Glutamatergic neuron (in vitro differentiated cells): ENCODE measurements around the gene BTBD1. TPM values are rescaled to one million over a fixed set of nuclear protein-coding genes. Genes with fewer than 3 reads are reported as not detected.

Experiments
- DNase-seq: peaks from one replicate; pipeline ENCODE4 v3.0.0; 2022
- H3K27ac Mint-ChIP-seq: one replicate; pipeline ENCODE4 v1.8.0; 2020; ENCODE audit warnings: mild to moderate bottlenecking, mixed read lengths, inconsistent platforms; ENCODE audit not compliant: unreplicated experiment
- H3K27me3 Mint-ChIP-seq: one replicate; pipeline ENCODE4 v1.8.0; 2020; ENCODE audit warnings: mild to moderate bottlenecking, moderate library complexity, mixed read lengths, inconsistent platforms; ENCODE audit not compliant: unreplicated experiment
- H3K36me3 Mint-ChIP-seq: one replicate; pipeline ENCODE4 v1.8.0; 2020; ENCODE audit warnings: mild to moderate bottlenecking, mixed read lengths, inconsistent platforms; ENCODE audit not compliant: unreplicated experiment
- H3K4me1 Mint-ChIP-seq: one replicate; pipeline ENCODE4 v1.8.0; 2020; ENCODE audit warnings: mild to moderate bottlenecking, low read depth, mixed read lengths, inconsistent platforms; ENCODE audit not compliant: unreplicated experiment
- H3K4me3 Mint-ChIP-seq: one replicate; pipeline ENCODE4 v1.8.0; 2020; ENCODE audit warnings: mild to moderate bottlenecking, mixed read lengths, inconsistent platforms; ENCODE audit not compliant: unreplicated experiment
- H3K9me3 Mint-ChIP-seq: one replicate; pipeline ENCODE4 v1.8.0; 2020; ENCODE audit warnings: mild to moderate bottlenecking, moderate library complexity, mixed read lengths, inconsistent platforms; ENCODE audit not compliant: unreplicated experiment
- CTCF ChIP-seq: fragments of 200-600 bp; sonication (generic); IDR thresholded peaks from one replicate; pipeline ENCODE4 v1.5.0; 2021; ENCODE audit not compliant: partially characterized antibody, unreplicated experiment
- total RNA-seq: library from RNA; stranded (reverse); fragmentation: NEBNext Ultra II Directional; extraction: Animal tissue kit (Norgen Biotek cat#: 25700); gene quantifications from one replicate; pipeline ENCODE4 v1.2.1, GENCODE V29; 2021; ENCODE audit not compliant: unreplicated experiment

The BTBD1 gene
- total RNA-seq, 1 donor from 2014 or later: 41.9 TPM

GRCh38 chr15:83062768-83063180 lies 4.3 kb downstream of the BTBD1 start:
- no peaks in the 10 kb centered on the region for H3K36me3 Mint-ChIP-seq
- peaks cover 5% of the 10 kb centered on the region for H3K4me1 Mint-ChIP-seq
- no peak overlapping the region for H3K4me3 Mint-ChIP-seq
- no peak for TF ChIP-seq CTCF
- H3K27me3 Mint-ChIP-seq: no peaks in the 10 kb centered on the region
- no peak for DNase-seq
- no peak overlapping the region for H3K27ac Mint-ChIP-seq
- no peaks in the 10 kb centered on the region for H3K9me3 Mint-ChIP-seq

- no peak overlapping the region for H3K4me3 Mint-ChIP-seq
- H3K36me3 Mint-ChIP-seq: no peaks in the 10 kb centered on the region
- no peaks in the 10 kb centered on the region for H3K9me3 Mint-ChIP-seq
- no peak overlapping the region for H3K27ac Mint-ChIP-seq
- H3K4me1 Mint-ChIP-seq: peaks cover 5% of the 10 kb centered on the region
- no peak for DNase-seq
- H3K27me3 Mint-ChIP-seq: no peaks in the 10 kb centered on the region
- no peak for TF ChIP-seq CTCF
Measured at GRCh38 chr15:83061680-83062079, 5.4 kb downstream of the BTBD1 start.

GRCh38 chr15:83057696-83058376 lies 9.2 kb downstream of the BTBD1 start:
- H3K27me3 Mint-ChIP-seq: no peaks in the 10 kb centered on the region
- no peaks in the 10 kb centered on the region for H3K4me1 Mint-ChIP-seq

GRCh38 chr15:83057002-83057401 lies 10.1 kb downstream of the BTBD1 start:
- TF ChIP-seq CTCF: no peak
- Mint-ChIP-seq H3K27me3 (no peaks in the 10 kb centered on the region), H3K4me3 (no peak overlapping the region), H3K9me3 (no peaks in the 10 kb centered on the region), H3K4me1 (no peaks in the 10 kb centered on the region), H3K36me3 (no peaks in the 10 kb centered on the region), H3K27ac (no peak overlapping the region)
- DNase-seq: no peak

More at GRCh38 chr15:83057696-83058376, 9.2 kb downstream of the BTBD1 start:
- no peak overlapping the region for H3K4me3 Mint-ChIP-seq
- no peaks in the 10 kb centered on the region for H3K36me3 Mint-ChIP-seq
- no peak overlapping the region for H3K27ac Mint-ChIP-seq
- no peak for TF ChIP-seq CTCF
- DNase-seq: no peak
- no peaks in the 10 kb centered on the region for H3K9me3 Mint-ChIP-seq

GRCh38 chr15:83053151-83053550 lies 13.9 kb downstream of the BTBD1 start:
- Mint-ChIP-seq H3K27me3 (no peaks in the 10 kb centered on the region), H3K4me3 (no peak overlapping the region), H3K27ac (no peak overlapping the region), H3K36me3 (no peaks in the 10 kb centered on the region), H3K4me1 (no peaks in the 10 kb centered on the region), H3K9me3 (no peaks in the 10 kb centered on the region)
- no peak for TF ChIP-seq CTCF
- DNase-seq: no peak
